Stimulated activated CD8-positive, alpha-beta memory T cell treated with anti-CD3 and anti-CD28 coated beads, Interleukin-2, amount 100 ng/mL, for 1 hour (primary cell): ENCODE data around the gene SLC9A9.

Source experiments
- DNase-seq, 2 donors: peaks; one replicate each; pipeline ENCODE4 v3.0.0-alpha.2; 2020; ENCODE audit warnings: low read depth in 2 of 2

SLC9A9 gene

GRCh38 chr3:143507735-143508580, 340.3 kb downstream of the SLC9A9 start:
- no peak for DNase-seq

- no peak for DNase-seq
Measured at GRCh38 chr3:143506190-143506589, 342.1 kb downstream of the SLC9A9 start.

GRCh38 chr3:143503325-143503885, 344.9 kb downstream of the SLC9A9 start:
- no peak for DNase-seq

- no peak for DNase-seq
Measured at GRCh38 chr3:143502081-143502480, 346.2 kb downstream of the SLC9A9 start.

GRCh38 chr3:143497382-143497781, 350.9 kb downstream of the SLC9A9 start:
- no peak for DNase-seq

- DNase-seq = no peak
Measured at GRCh38 chr3:143496191-143496590, 352.1 kb downstream of the SLC9A9 start.

GRCh38 chr3:143495527-143495926, 352.7 kb downstream of the SLC9A9 start:
- DNase-seq = no peak

- DNase-seq = no peak
Measured at GRCh38 chr3:143486611-143487010, 361.7 kb downstream of the SLC9A9 start.

- no peak for DNase-seq
Measured at GRCh38 chr3:143484846-143485512, 363.3 kb downstream of the SLC9A9 start.

GRCh38 chr3:143483214-143483613, 365.1 kb downstream of the SLC9A9 start:
- no peak for DNase-seq

GRCh38 chr3:143482106-143483088, 365.9 kb downstream of the SLC9A9 start:
- DNase-seq = no peak

GRCh38 chr3:143480344-143480743, 367.9 kb downstream of the SLC9A9 start:
- DNase-seq = no peak

- DNase-seq = no peak
Measured at GRCh38 chr3:143479727-143480126, 368.5 kb downstream of the SLC9A9 start.

GRCh38 chr3:143478115-143478693, 370.1 kb downstream of the SLC9A9 start:
- DNase-seq = no peak

GRCh38 chr3:143476965-143477640, 371.2 kb downstream of the SLC9A9 start:
- DNase-seq = no peak

GRCh38 chr3:143475981-143476380, 372.3 kb downstream of the SLC9A9 start:
- DNase-seq = no peak

- DNase-seq = no peak
Measured at GRCh38 chr3:143472731-143473523, 375.3 kb downstream of the SLC9A9 start.

- no peak for DNase-seq
Measured at GRCh38 chr3:143471705-143472104, 376.6 kb downstream of the SLC9A9 start.

GRCh38 chr3:143469159-143469558, 379.1 kb downstream of the SLC9A9 start:
- no peak for DNase-seq

- no peak for DNase-seq
Measured at GRCh38 chr3:143465666-143466065, 382.6 kb downstream of the SLC9A9 start.
